Adrenal gland (tissue), 12 donors: Measurements from ENCODE around the gene OPCML. TPM values are rescaled to one million over a fixed set of nuclear protein-coding genes. Genes with fewer than 3 reads are reported as not detected.

ENCODE experiments used
- DNase-seq, 7 donors: peaks; one replicate each; pipeline ENCODE4 v3.0.0-alpha.2; 2019 to 2020
- H3K27ac ChIP-seq, 5 donors: fragments of 200-600 bp; sonication (generic) in 4 of 5; 1 replicate in 3 of 5; 2 replicates in 2 of 5; pipeline versions ENCODE4 v1.5.1 to v1.8.0; 2016 to 2020; ENCODE audit warnings: mild to moderate bottlenecking in 1 of 5
- H3K27me3 ChIP-seq: fragments of 200-600 bp; 2 replicates; pipeline ENCODE4 v1.8.0; 2021
- H3K36me3 ChIP-seq, 2 donors: fragments of 200-600 bp; replicated peaks in 1 of 2; 1 replicate in 1 of 2; 2 replicates in 1 of 2; pipeline versions ENCODE4 v1.5.1 to v1.8.0; 2018 to 2022
- H3K4me1 ChIP-seq, 2 donors: fragments of 200-600 bp; replicated peaks in 1 of 2; 1 replicate in 1 of 2; 2 replicates in 1 of 2; pipeline versions ENCODE4 v1.5.1 to v1.8.0; 2018 to 2021
- H3K4me3 ChIP-seq, 4 donors: fragments of 200-600 bp; sonication (generic) in 3 of 4; one replicate each; pipeline ENCODE4 v1.5.1; 2016 to 2018
- H3K9me3 ChIP-seq, 3 donors: fragments of 200-600 bp; sonication (generic) in 1 of 3; replicated peaks in 1 of 3; 1 replicate in 2 of 3; 2 replicates in 1 of 3; pipeline versions ENCODE4 v1.5.1 to v1.8.0; 2016 to 2021
- POLR2A ChIP-seq, 2 donors: fragments of 450-650 bp; IDR thresholded peaks; one replicate each; pipeline ENCODE4 v1.6.1; 2017; ENCODE audit warnings: antibody characterized with exemption in 2 of 2, mild to moderate bottlenecking in 2 of 2, moderate library complexity in 1 of 2
- WGBS, 4 donors: extraction: QIAGEN DNeasy Blood & Tissue Kit in 2 of 4; methylation state at CpG; one replicate each; pipeline versions ENCODE4 v1.1.5 to v1.1.7; 2013 to 2017; 5-methylcytosine and 5-hydroxymethylcytosine counted together
- intact Hi-C, 2 donors: fragments of 100-400 bp; cut with DNase I; formaldehyde crosslinking; loops; one replicate each; pipeline versions ENCODE4 v1.14.1 to v1.15.0; 2022 to 2023
- polyA plus RNA-seq, 3 donors: library from polyadenylated mRNA; stranded (reverse); fragments of 200-250 nt in 2 of 3; fragments of 350-450 nt in 1 of 3; fragmentation: Illumina TruSeq in 1 of 3; extraction: RNeasy Lipid Tissue Mini Kit (QIAGEN cat#74804) in 1 of 3; gene quantifications; one replicate each; pipeline ENCODE4 v1.2.3, GENCODE V29; 2013 to 2014
- total RNA-seq, 9 donors: library from RNA; depleted of rRNA in 4 of 9; stranded (reverse); fragments of >200 nt in 4 of 9; fragments of 120-200 nt in 1 of 9; fragmentation: NEBNext Ultra II Directional in 1 of 9; extraction: Animal tissue kit (Norgen Biotek cat#: 25700) in 1 of 9; gene quantifications; one replicate each; pipeline versions ENCODE4 v1.1.0 to v1.2.4, GENCODE V29; 2013 to 2023
- TF ChIP-seq, protein P1 (sequence below), 6 experiments: fragments of 450-650 bp in 4 of 6; fragments of 200-600 bp in 2 of 6; sonication (generic) in 1 of 6; IDR thresholded peaks; 1 replicate in 5 of 6; 2 replicates in 1 of 6; pipeline versions ENCODE4 v1.5.1 to v1.8.0; 2016 to 2021; ENCODE audit warnings: antibody characterized with exemption in 6 of 6, mild to moderate bottlenecking in 2 of 6, moderate library complexity in 1 of 6
- donor health status: healthy with polysubstance abuse.
- donor health status: Bipolar disorder and iron deficiency.
- donor health status: DM: yes; HTN: yes; CAD: no.
- donor health status: DM: no; HTN: no; CAD: no.
- donor health status: DM: no; HTN: no; CAD: no.
- donor health status: DM: yes; HTN: yes; CAD: no.

OPCML gene
- total and polyA plus RNA-seq, 12 donors = 0.10 to 5.5 (median 0.72) TPM; not detected in 5

DNA sequence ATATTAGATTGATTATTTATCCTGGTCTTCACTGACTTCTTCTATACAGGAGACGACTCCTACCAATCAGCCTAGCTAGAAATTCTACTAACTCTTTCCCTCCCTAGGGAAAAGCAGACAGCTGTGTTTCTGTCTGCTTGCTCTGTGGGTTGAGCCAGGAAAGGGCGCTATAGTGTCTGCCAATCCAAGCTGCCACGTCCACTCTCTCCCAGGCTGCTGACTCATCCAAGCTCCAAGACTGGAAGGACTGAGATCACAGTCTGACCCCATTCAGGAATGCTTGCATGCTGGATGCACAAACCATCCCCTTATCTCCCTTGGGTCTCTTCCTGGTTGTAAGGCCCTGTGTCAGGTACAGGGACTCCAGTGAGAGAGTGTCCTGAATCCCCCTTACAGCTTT lies 955.6 kb downstream of the OPCML start:
- intact Hi-C loops = no loop called here
- Histone ChIP-seq H3K9me3 (no peaks in the 10 kb centered on the region), H3K4me1 (no peaks in the 10 kb centered on the region), H3K36me3 (no peaks in the 10 kb centered on the region), H3K27ac (no peak overlapping the region), H3K4me3 (no peak overlapping the region), H3K27me3 (no peaks in the 10 kb centered on the region)
- no peak for TF ChIP-seq POLR2A (IDR thresholded peaks at IDR 0.05)
- TF ChIP-seq, protein P1, sequence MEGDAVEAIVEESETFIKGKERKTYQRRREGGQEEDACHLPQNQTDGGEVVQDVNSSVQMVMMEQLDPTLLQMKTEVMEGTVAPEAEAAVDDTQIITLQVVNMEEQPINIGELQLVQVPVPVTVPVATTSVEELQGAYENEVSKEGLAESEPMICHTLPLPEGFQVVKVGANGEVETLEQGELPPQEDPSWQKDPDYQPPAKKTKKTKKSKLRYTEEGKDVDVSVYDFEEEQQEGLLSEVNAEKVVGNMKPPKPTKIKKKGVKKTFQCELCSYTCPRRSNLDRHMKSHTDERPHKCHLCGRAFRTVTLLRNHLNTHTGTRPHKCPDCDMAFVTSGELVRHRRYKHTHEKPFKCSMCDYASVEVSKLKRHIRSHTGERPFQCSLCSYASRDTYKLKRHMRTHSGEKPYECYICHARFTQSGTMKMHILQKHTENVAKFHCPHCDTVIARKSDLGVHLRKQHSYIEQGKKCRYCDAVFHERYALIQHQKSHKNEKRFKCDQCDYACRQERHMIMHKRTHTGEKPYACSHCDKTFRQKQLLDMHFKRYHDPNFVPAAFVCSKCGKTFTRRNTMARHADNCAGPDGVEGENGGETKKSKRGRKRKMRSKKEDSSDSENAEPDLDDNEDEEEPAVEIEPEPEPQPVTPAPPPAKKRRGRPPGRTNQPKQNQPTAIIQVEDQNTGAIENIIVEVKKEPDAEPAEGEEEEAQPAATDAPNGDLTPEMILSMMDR (IDR thresholded peaks at IDR 0.05) = no peak
- DNase-seq = peak in 4 of 7 donors; percentile 10 to 27 (median 22)
- WGBS, 4 donors = 54 to 69% (median 61%) methylated on average over 3 of the region's 3 CpGs

DNA sequence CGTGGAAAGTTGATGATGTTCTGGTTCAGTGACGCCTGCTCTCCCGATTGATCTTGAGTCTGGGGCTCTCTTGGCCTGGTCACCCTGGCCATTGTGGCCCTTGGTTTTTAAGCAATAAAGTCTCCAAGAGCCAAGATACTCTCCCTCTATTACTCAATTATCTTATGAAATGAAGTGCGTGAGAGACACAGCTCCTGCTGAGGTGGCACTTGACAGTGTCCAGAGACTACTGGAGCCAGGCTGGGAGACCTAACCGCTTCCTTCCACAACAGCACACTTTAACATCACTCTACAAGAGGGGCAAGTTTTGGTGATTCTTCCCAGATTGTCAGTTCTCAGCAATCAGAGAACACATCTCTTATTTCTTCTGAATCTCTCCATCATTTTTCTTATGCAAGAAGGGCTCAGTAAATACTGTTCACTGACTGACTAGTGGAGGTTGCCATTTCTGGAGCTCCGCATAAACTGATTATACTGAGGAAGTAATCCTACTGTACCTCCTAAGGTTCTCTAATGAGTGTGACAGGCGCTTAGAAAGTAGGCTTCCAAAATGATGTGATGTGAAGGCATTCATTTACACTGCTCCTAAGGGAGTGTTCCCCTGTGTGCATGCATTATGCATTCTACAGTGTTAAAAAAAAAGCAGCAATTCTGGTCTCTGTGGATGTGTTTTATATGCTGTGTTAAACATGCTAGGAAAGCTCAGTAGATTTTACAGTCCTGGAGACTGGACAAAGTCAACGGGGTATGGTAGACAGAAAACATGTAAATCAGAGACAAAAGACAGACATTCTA lies 968.0 kb downstream of the OPCML start:
- H3K4me1 ChIP-seq = no peaks in the 10 kb centered on the region
- H3K4me3 ChIP-seq = no peak overlapping the region
- intact Hi-C loops = no loop called here
- H3K9me3 ChIP-seq = no peaks in the 10 kb centered on the region
- TF ChIP-seq, protein P1 (IDR thresholded peaks at IDR 0.05) = no peak
- TF ChIP-seq POLR2A (IDR thresholded peaks at IDR 0.05) = no peak
- H3K27ac ChIP-seq = no peak overlapping the region
- no peaks in the 10 kb centered on the region for H3K27me3 ChIP-seq
- DNase-seq = no peak
- WGBS, 4 donors = 92 to 96% (median 94%) methylated on average over 8 of the region's 8 CpGs
- no peaks in the 10 kb centered on the region for H3K36me3 ChIP-seq

DNA sequence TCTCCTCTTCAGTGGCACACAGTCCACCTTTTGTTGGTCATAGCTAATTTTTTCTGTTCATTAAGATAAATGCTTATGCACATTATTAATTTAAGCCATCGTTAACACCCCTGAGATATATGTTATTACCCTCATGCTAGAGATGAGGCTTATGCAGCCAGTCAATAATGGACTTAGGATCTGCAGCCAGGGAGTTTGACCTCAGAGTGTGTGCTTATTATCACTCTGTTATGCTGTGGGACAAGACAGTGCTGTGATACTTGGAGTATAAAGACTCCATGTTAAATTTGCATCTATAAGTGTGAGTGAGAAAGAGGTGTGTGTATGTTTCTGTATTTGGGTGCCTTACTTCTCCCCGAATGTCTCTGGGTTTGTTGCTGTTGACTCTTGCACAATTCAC lies 969.3 kb downstream of the OPCML start:
- WGBS, 4 donors = 81 to 92% (median 85%) methylated on average over 2 of the region's 2 CpGs
- intact Hi-C loops = no loop called here
- H3K27ac ChIP-seq = no peak overlapping the region
- H3K4me3 ChIP-seq = no peak overlapping the region
- TF ChIP-seq, protein P1 (IDR thresholded peaks at IDR 0.05) = no peak
- no peak for TF ChIP-seq POLR2A (IDR thresholded peaks at IDR 0.05)
- H3K9me3 ChIP-seq = no peaks in the 10 kb centered on the region
- no peaks in the 10 kb centered on the region for H3K27me3 ChIP-seq
- no peaks in the 10 kb centered on the region for H3K4me1 ChIP-seq
- H3K36me3 ChIP-seq = no peaks in the 10 kb centered on the region
- no peak for DNase-seq

- H3K4me3 ChIP-seq = no peak overlapping the region
- H3K27me3 ChIP-seq = no peaks in the 10 kb centered on the region
- no peaks in the 10 kb centered on the region for H3K9me3 ChIP-seq
- no peak for TF ChIP-seq POLR2A (IDR thresholded peaks at IDR 0.05)
- DNase-seq = no peak
- no peaks in the 10 kb centered on the region for H3K36me3 ChIP-seq
- no peaks in the 10 kb centered on the region for H3K4me1 ChIP-seq
- intact Hi-C loops = no loop called here
- 75 to 92% (median 89%) methylated on average over 2 of the region's 2 CpGs for WGBS, 4 donors
- H3K27ac ChIP-seq = no peak overlapping the region
These were observed 970.4 kb downstream of the OPCML start for GRCh38 chr11:132561937-132562336.
